ENCODE data around the gene ABHD2. TPM values are rescaled to one million over a fixed set of nuclear protein-coding genes. Genes with fewer than 3 reads are reported as not detected.
"Not testable (repeated sequence)": the region's sequence is repeated elsewhere in the genome, so short reads cannot be mapped to it uniquely, and the experiment has no call there.

The ABHD2 gene
- total RNA-seq, 1 donor from 2014 or later: 59.4 TPM

DNA sequence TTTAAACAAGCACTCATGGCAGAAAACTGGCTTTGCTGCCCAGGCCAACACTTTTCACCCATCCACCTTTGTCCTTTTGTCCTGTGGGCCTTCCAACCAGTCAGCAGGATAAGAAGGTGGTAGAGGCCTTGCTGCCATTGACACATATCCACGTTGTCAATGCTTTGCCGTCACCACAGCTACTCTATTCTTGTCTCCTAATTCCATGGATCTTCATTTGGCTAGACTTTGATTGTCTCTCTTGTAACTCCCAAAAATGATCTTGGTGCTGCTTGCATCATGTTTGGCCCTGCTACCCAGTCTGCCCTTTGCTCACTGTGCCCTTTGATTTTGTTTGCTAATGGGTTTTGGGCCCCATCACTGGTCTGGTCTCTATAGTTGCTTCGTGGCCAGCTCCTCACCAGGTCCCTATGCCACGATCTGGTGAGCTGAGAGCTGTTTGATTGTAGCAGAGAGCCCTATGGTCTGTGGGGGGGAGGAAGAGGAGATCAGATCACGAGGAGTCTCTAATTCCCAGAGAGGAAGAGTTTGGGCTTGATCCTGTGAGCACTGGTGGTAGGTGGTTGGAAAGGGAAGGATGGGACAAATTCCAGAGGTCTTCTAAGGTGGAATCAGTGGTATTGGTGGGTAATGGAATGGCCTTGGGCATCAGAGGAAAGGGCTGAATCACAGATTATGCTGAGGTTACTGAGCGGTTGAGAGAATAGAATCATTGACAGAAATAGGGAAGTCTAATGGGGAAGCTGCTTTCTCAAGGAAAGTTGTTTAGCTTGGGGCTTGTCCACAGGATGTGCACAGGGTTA is 40.3 kb downstream of the ABHD2 start:
- intact Hi-C loops (cut with DNase I): loop anchor here (10.0 kb wide), 1 partner anchor 74 kb away; no protein-coding TSS in a partner anchor
- ATAC-seq (ENCODE audit: poor library complexity) (no peak), DNase-seq (no peak)

DNA sequence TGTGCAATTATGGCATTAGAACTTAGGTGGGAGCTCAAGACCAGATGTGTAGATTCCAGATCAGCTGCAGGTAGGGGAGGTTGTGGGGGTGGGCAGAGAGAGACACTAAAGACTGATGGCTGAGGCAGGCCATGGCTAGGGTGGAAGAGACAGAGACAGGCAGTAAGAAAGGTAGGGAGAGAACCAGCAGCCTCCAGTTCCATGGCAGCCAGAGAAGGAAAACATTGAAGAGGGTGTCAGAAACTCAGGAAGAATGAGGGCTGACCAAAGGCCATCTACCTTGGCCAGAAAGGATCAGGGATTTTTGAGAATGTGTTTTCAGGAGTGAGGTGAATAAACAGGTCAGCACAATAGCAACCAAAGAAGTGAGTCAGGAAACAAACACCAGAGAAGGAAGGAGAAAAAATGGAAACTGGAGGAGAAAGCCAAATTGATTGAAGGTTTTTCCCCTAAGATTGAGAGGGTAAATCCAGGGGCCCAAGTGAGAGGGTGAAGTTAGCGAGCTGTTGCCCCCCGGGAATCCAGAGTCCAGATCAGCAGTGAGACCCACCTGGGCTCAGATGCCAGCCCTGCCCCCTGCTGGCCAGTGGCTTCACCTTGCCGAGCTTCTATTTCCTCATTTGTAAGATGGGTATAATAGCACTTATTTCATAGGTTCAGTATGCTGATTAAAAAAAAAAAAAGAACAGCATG is 41.0 kb downstream of the ABHD2 start:
- DNase-seq (peak; percentile 54), ATAC-seq (ENCODE audit: poor library complexity) (no peak)
- intact Hi-C loops (cut with DNase I): loop anchor here (10.0 kb wide), 1 partner anchor 74 kb away; no protein-coding TSS in a partner anchor

- no peak for ATAC-seq (ENCODE audit: poor library complexity)
- intact Hi-C loops (cut with DNase I): loop anchor here (5.0 to 10.0 kb wide), 2 partner anchors 43 to 75 kb away; no protein-coding TSS in a partner anchor
Measured at GRCh38 chr15:89129816-89130134, 41.5 kb downstream of the ABHD2 start.

DNA sequence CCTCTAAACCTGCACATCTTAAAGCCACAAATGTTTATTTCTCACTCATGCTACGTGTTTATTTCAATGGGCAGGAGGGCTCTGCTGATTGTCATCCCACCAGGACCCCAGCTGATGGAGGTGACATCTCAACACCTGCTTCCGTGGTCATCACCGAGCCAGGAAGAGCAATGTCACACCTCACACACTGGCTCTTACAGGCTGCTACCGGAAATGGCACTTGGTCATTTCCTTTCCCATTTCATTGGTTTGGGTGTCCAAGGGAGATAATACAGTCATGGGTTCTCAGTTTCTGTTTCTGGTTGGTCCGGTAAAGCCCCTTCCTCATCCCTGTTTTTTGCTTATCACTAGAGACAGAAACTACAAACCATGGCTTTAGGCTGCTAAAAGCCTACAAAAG is 41.9 kb downstream of the ABHD2 start:
- DNase-seq (no peak), ATAC-seq (ENCODE audit: poor library complexity) (no peak)
- intact Hi-C loops (cut with DNase I): loop anchor here (5.0 kb wide), 1 partner anchor 42 kb away; no protein-coding TSS in a partner anchor

More at GRCh38 chr15:89129816-89130134, 41.5 kb downstream of the ABHD2 start:
- no peak for DNase-seq

DNA sequence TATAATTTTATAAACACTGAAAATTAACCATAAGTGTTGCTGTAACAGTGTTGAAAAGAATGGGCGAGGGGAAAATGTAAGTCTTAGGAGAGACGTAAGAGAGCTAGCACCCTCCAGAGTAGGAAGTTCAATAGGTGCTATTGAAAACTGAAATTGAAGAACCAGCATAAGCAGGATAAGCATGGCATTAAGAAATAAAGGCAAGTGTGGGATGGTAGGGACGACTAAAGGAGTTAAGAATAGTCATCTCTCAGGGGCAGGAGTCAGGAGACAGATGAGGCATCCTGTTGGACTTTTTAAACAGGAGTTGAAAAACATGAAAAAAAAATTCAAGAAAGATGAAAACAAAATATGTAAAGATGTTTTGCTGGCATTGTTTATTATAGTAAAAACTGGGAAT is 43.5 kb downstream of the ABHD2 start:
- ATAC-seq (ENCODE audit: poor library complexity): no peak
- no peak for DNase-seq
- intact Hi-C loops (cut with DNase I): loop anchor here (5.0 kb wide), 1 partner anchor 41 kb away; no protein-coding TSS in a partner anchor

GRCh38 chr15:89132611-89133507 is 44.6 kb downstream of the ABHD2 start:
- intact Hi-C loops (cut with DNase I): loop anchor here (5.0 kb wide), 1 partner anchor 39 kb away; no protein-coding TSS in a partner anchor
- no peak for DNase-seq
- ATAC-seq (ENCODE audit: poor library complexity): peak; percentile 1

GRCh38 chr15:89135387-89136077 is 47.3 kb downstream of the ABHD2 start:
- not testable (repeated sequence) for DNase-seq
- intact Hi-C loops (cut with DNase I): loop anchor here (5.0 kb wide), 1 partner anchor 43 kb away; no protein-coding TSS in a partner anchor
- ATAC-seq (ENCODE audit: poor library complexity): peak; percentile 2

GRCh38 chr15:89136078-89136806 is 48.0 kb downstream of the ABHD2 start:
- DNase-seq (no peak), ATAC-seq (ENCODE audit: poor library complexity) (peak; percentile 57)
- intact Hi-C loops (cut with DNase I): loop anchor here (5.0 kb wide), 1 partner anchor 44 kb away; no protein-coding TSS in a partner anchor

- intact Hi-C loops (cut with DNase I): loop anchor here (5.0 kb wide), 1 partner anchor 45 kb away; no protein-coding TSS in a partner anchor
- ATAC-seq (ENCODE audit: poor library complexity): peak; percentile 86
- DNase-seq: peak; percentile 67
Measured at GRCh38 chr15:89136818-89137772, 48.8 kb downstream of the ABHD2 start.

DNA sequence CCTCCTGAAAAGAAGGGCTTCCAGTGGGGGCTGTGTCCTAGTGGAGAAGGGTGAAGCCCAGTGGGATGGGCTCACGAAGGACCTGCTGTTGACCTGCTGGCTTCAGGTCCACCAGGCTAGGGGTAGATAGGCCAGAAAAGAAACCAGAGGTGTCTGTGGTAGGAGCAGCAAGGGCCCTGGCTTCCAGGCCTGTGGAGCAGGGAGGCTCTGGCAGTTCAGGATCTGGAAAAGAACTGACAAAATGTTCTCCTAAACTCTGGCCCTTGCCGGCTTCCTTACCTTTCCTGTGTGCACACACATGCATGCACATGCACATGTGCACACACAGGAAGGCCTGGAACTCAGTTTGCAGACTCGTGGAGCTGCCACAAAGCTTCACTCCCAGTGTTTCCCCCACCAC is 49.7 kb downstream of the ABHD2 start:
- ATAC-seq (ENCODE audit: poor library complexity): no peak
- no peak for DNase-seq
- intact Hi-C loops (cut with DNase I): loop anchor here (5.0 kb wide), 1 partner anchor 46 kb away; no protein-coding TSS in a partner anchor

DNA sequence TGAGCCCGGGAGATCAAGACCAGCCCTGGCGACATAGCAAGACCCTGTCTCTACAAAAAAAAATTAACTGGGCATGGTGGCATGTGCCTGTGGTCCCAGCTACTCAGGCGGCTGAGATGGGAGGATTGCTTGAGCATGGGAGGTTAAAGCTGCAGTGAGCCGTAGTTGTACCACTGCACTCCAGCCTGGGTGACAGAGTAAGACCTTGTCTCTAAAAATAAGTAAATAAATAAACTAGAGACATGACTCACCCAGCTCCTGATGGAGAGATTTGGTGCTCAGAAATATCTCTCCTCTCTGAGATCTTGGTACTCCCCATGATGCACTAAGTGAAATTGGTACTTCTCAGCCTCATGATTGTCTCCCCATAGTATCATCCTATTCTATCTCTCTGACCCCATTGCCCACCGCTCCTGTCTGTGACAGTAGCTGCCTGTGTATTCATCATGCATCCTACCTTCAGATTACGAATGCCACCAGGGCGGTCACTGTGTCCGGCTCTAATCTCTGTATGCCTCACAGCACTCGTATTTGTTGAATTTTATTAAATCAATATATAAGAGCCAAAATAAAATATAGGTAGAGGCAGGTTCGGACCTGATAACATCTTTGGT is 50.9 kb downstream of the ABHD2 start:
- DNase-seq: no peak
- ATAC-seq (ENCODE audit: poor library complexity): no peak
- intact Hi-C loops (cut with DNase I): loop anchor here (5.0 kb wide), 1 partner anchor 47 kb away; no protein-coding TSS in a partner anchor

DNA sequence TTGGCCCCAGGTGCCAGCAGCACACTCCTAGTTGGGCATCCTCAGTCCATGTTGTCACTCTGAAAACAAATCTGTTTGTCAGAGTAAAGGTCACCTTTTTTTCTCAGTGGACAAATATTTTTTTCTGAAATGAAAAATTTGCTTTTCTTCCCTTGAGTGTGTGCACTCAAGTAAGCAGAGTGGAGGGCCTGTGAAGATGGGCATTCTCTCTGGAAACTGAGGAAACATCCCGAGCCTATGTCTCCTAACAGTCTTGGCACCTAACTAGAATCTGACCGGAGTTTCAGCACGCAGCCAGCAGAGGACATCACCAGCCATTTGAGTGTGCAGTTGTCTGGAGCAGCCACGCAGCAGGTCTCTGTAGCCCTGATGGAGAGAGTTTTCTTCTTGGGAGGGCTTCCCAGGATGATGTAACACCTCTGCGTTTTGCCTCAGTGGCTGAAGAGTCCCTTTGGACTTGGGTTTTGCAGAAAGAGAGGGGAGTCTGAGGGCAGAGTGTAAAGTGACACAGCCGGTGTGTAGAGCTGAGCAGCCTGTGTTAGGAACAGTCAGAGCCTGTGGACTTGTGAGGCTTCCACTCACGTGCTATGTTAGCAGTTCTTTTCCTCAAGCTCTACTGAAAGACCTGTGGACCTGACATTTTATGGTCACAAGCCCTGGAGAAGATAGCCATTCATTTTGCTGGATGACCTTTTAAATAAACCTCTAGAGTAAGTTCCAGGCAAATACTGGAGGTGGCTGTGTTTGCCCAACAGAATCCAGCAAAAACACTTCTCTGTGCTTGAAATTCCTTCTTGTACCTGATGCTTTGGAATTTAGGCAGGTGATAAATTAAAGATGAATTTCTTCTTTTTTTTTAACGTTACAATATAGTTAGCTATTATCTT is 51.6 kb downstream of the ABHD2 start:
- ATAC-seq (ENCODE audit: poor library complexity) (peak; percentile 36), DNase-seq (peak; percentile 62)
- intact Hi-C loops (cut with DNase I): loop anchor here (5.0 kb wide), 1 partner anchor 48 kb away; no protein-coding TSS in a partner anchor

GRCh38 chr15:89140595-89140994 is 52.3 kb downstream of the ABHD2 start:
- DNase-seq (no peak), ATAC-seq (ENCODE audit: poor library complexity) (no peak)
- intact Hi-C loops (cut with DNase I): no loop called here

GRCh38 chr15:89141159-89141558 is 52.9 kb downstream of the ABHD2 start:
- DNase-seq; intact Hi-C loops (cut with DNase I); ATAC-seq (ENCODE audit: poor library complexity): not testable (repeated sequence)

GRCh38 chr15:89141885-89142284 is 53.6 kb downstream of the ABHD2 start:
- ATAC-seq (ENCODE audit: poor library complexity) (no peak), DNase-seq (no peak)
- intact Hi-C loops (cut with DNase I): no loop called here
